Gastrocnemius medialis (tissue), 4 donors: ENCODE results near the gene NAPEPLD. TPM values are rescaled to one million over a fixed set of nuclear protein-coding genes. Genes with fewer than 3 reads are reported as not detected.

Experiments
- ATAC-seq, 2 donors: fragments of 150-250 bp; one replicate each; pipeline ENCODE4 v1.9.1; 2016
- DNase-seq, 2 donors: peaks; one replicate each; pipeline ENCODE4 v3.0.0-alpha.2; 2019
- H3K27ac ChIP-seq, 4 donors: fragments of 200-600 bp; sonication (generic); 1 replicate in 1 of 4; 2 replicates in 3 of 4; pipeline ENCODE4 v1.5.1; 2016 to 2018; ENCODE audit warnings: mild to moderate bottlenecking in 2 of 4, moderate library complexity in 1 of 4
- H3K27me3 ChIP-seq, 3 donors: fragments of 200-600 bp; sonication (generic) in 2 of 3; 1 replicate in 1 of 3; 2 replicates in 2 of 3; pipeline versions ENCODE4 v1.5.1 to v1.6.0; 2016 to 2019; ENCODE audit warnings: mild to moderate bottlenecking in 1 of 3, moderate library complexity in 1 of 3
- H3K36me3 ChIP-seq, 2 donors: fragments of 200-600 bp; sonication (generic) in 1 of 2; one replicate each; pipeline ENCODE4 v1.5.1; 2017 to 2018
- H3K4me1 ChIP-seq, 2 donors: fragments of 200-600 bp; sonication (generic) in 1 of 2; one replicate each; pipeline ENCODE4 v1.5.1; 2016 to 2017; ENCODE audit warnings: mild to moderate bottlenecking in 2 of 2
- H3K4me3 ChIP-seq, 4 donors: fragments of 200-600 bp; sonication (generic) in 3 of 4; 1 replicate in 1 of 4; 2 replicates in 3 of 4; pipeline ENCODE4 v1.5.1; 2016 to 2019; ENCODE audit warnings: mild to moderate bottlenecking in 2 of 4
- H3K9me3 ChIP-seq, 3 donors: fragments of 200-600 bp; sonication (generic) in 2 of 3; 1 replicate in 1 of 3; 2 replicates in 2 of 3; pipeline ENCODE4 v1.5.1; 2016 to 2019
- CTCF ChIP-seq, 5 experiments: fragments of 450-650 bp in 3 of 5; fragments of 200-600 bp in 2 of 5; sonication (generic) in 2 of 5; IDR thresholded peaks in 4 of 5; conservative IDR thresholded peaks in 1 of 5; 1 replicate in 4 of 5; 2 replicates in 1 of 5; pipeline ENCODE4 v1.5.1; 2016 to 2019; ENCODE audit warnings: antibody characterized with exemption in 5 of 5, mild to moderate bottlenecking in 3 of 5, moderate library complexity in 3 of 5
- POLR2A ChIP-seq, 2 donors: fragments of 450-650 bp; IDR thresholded peaks; one replicate each; pipeline ENCODE4 v1.6.1; 2017; ENCODE audit warnings: antibody characterized with exemption in 2 of 2, mild to moderate bottlenecking in 2 of 2, moderate library complexity in 2 of 2
- in situ Hi-C, 4 donors: fragments of 200-750 bp; cut with MboI; loops; one replicate each; pipeline versions ENCODE4 v1.15.0 to v1.8.0; 2017; ENCODE audit warnings: low sequenced_read_pairs in 4 of 4
- intact Hi-C: fragments of 100-400 bp; cut with DNase I; formaldehyde crosslinking; loops from one replicate; pipeline ENCODE4 v1.15.1; 2023; ENCODE audit warnings: low total_unique reads
- total RNA-seq, 4 donors: library from RNA; depleted of rRNA; stranded (reverse); fragments of >200 nt; gene quantifications; one replicate each; pipeline versions ENCODE4 v1.1.0 to v1.2.3, GENCODE V29; 2016

The NAPEPLD gene
- total RNA-seq, 4 donors from 2014 or later, result 2.3 to 5.7 (median 4.0) TPM

- in situ Hi-C loops (no loop called here), intact Hi-C loops (no loop called here)
- Histone ChIP-seq H3K27ac (no peak overlapping the region), H3K4me3 (no peak overlapping the region), H3K27me3 (no peaks in the 10 kb centered on the region), H3K9me3 (no peaks in the 10 kb centered on the region), H3K4me1 (peaks cover 1 to 4% of the 10 kb centered on the region in 2 donors), H3K36me3 (peaks cover 0 to 14% of the 10 kb centered on the region in 2 donors)
- DNase-seq, result no peak
- no peak for TF ChIP-seq POLR2A (IDR thresholded peaks at IDR 0.05)
- TF ChIP-seq CTCF (IDR thresholded peaks at IDR 0.05 in 4 of 5, conservative IDR thresholded peaks at IDR 0.05 in 1 of 5), result no peak
- ATAC-seq, result no peak
Measured at GRCh38 chr7:103124429-103124979, 24.4 kb downstream of the NAPEPLD start.

- no peaks in the 10 kb centered on the region for H3K27me3 ChIP-seq
- DNase-seq (no peak), ATAC-seq (no peak)
- no peak overlapping the region for H3K4me3 ChIP-seq
- no peak overlapping the region for H3K27ac ChIP-seq
- in situ Hi-C loops, result no loop called here
- peaks cover 0 to 15% of the 10 kb centered on the region in 2 donors for H3K36me3 ChIP-seq
- no peaks in the 10 kb centered on the region for H3K9me3 ChIP-seq
- intact Hi-C loops, result no loop called here
- TF ChIP-seq POLR2A (IDR thresholded peaks at IDR 0.05) (no peak), CTCF (IDR thresholded peaks at IDR 0.05 in 4 of 5, conservative IDR thresholded peaks at IDR 0.05 in 1 of 5) (no peak)
- H3K4me1 ChIP-seq, result no peaks in the 10 kb centered on the region
Measured at GRCh38 chr7:103123529-103123928, 25.4 kb downstream of the NAPEPLD start.

- no peak for DNase-seq
- no peak overlapping the region for H3K27ac ChIP-seq
- peaks cover 0 to 15% of the 10 kb centered on the region in 2 donors for H3K36me3 ChIP-seq
- TF ChIP-seq POLR2A (IDR thresholded peaks at IDR 0.05) (no peak), CTCF (IDR thresholded peaks at IDR 0.05 in 4 of 5, conservative IDR thresholded peaks at IDR 0.05 in 1 of 5) (no peak)
- no peak for ATAC-seq
- intact Hi-C loops (no loop called here), in situ Hi-C loops (no loop called here)
- H3K9me3 ChIP-seq, result no peaks in the 10 kb centered on the region
- no peaks in the 10 kb centered on the region for H3K27me3 ChIP-seq
- H3K4me3 ChIP-seq, result no peak overlapping the region
- no peaks in the 10 kb centered on the region for H3K4me1 ChIP-seq
Measured at GRCh38 chr7:103121641-103122040, 27.3 kb downstream of the NAPEPLD start.

- Histone ChIP-seq H3K27me3 (no peaks in the 10 kb centered on the region), H3K4me1 (no peaks in the 10 kb centered on the region), H3K9me3 (no peaks in the 10 kb centered on the region), H3K27ac (no peak overlapping the region), H3K36me3 (peaks cover 0 to 15% of the 10 kb centered on the region in 2 donors), H3K4me3 (no peak overlapping the region)
- intact Hi-C loops, result no loop called here
- in situ Hi-C loops, result no loop called here
- no peak for ATAC-seq
- no peak for DNase-seq
- no peak for TF ChIP-seq CTCF (IDR thresholded peaks at IDR 0.05 in 4 of 5, conservative IDR thresholded peaks at IDR 0.05 in 1 of 5)
- TF ChIP-seq POLR2A (IDR thresholded peaks at IDR 0.05), result no peak
Measured at GRCh38 chr7:103120362-103120761, 28.5 kb downstream of the NAPEPLD start.

- ATAC-seq, result no peak
- TF ChIP-seq POLR2A (IDR thresholded peaks at IDR 0.05), result no peak
- no peak for TF ChIP-seq CTCF (IDR thresholded peaks at IDR 0.05 in 4 of 5, conservative IDR thresholded peaks at IDR 0.05 in 1 of 5)
- H3K4me3 ChIP-seq, result no peak overlapping the region
- intact Hi-C loops, result no loop called here
- no peaks in the 10 kb centered on the region for H3K4me1 ChIP-seq
- DNase-seq, result no peak
- peaks cover 0 to 15% of the 10 kb centered on the region in 2 donors for H3K36me3 ChIP-seq
- no peak overlapping the region for H3K27ac ChIP-seq
- no peaks in the 10 kb centered on the region for H3K27me3 ChIP-seq
- in situ Hi-C loops, result no loop called here
- H3K9me3 ChIP-seq, result no peaks in the 10 kb centered on the region
Measured at GRCh38 chr7:103119791-103120291, 29.1 kb downstream of the NAPEPLD start.
